Measurements from ENCODE around the gene ELAC2. TPM values are rescaled to one million over a fixed set of nuclear protein-coding genes. Genes with fewer than 3 reads are reported as not detected.

ELAC2 gene
- total RNA-seq, 2 donors from 2014 or later = 65.5 to 146 TPM

GRCh38 chr17:13030459-13031300 lies 12.9 kb upstream of the ELAC2 start:
- peaks cover 0 to 3% of the 10 kb centered on the region in 2 donors for H3K4me1 Mint-ChIP-seq (ENCODE audit: low read depth in 2 of 2)
- no peak overlapping the region for H3K4me3 Mint-ChIP-seq
- ATAC-seq = peak in 1 of 2 donors; percentile 62
- no peaks in the 10 kb centered on the region for H3K36me3 Mint-ChIP-seq
- peak; percentile 64 for DNase-seq (ENCODE audit: low spot score)
- H3K27ac Mint-ChIP-seq = no peak overlapping the region
- peaks cover 10 to 15% of the 10 kb centered on the region in 2 donors for H3K27me3 Mint-ChIP-seq
- no peaks in the 10 kb centered on the region for H3K9me3 Mint-ChIP-seq

DNA sequence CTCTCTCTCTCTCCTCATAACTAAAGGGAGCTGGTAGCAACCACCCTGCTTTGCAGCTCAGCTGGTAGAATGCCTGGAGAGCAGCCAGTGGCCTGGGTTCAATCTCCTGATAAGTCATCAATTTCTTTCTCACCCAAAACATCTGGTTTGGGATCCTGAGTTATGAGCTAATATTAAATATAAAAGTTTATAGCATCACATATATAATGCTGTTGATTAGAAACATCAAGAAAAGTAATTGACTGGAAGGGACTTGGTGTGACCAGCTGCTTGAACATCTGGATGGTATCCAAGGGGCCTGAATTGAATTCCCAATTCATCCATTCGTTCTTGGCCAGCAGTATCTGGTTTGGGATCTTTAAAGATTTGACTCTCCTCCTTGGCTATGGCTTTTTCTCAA lies 12.2 kb upstream of the ELAC2 start:
- no peaks in the 10 kb centered on the region for H3K9me3 Mint-ChIP-seq
- no peak overlapping the region for H3K27ac Mint-ChIP-seq
- peaks cover 12 to 18% of the 10 kb centered on the region in 2 donors for H3K27me3 Mint-ChIP-seq
- H3K36me3 Mint-ChIP-seq = no peaks in the 10 kb centered on the region
- H3K4me3 Mint-ChIP-seq = no peak overlapping the region
- H3K4me1 Mint-ChIP-seq (ENCODE audit: low read depth in 2 of 2) = peaks cover under 1 to 3% of the 10 kb centered on the region in 2 donors
- DNase-seq (ENCODE audit: low spot score) (no peak), ATAC-seq (no peak)

- no peak for DNase-seq (ENCODE audit: low spot score)
- Mint-ChIP-seq H3K36me3 (no peaks in the 10 kb centered on the region), H3K27ac (no peak overlapping the region), H3K4me3 (no peak overlapping the region), H3K4me1 (ENCODE audit: low read depth in 2 of 2) (peaks cover 8 to 10% of the 10 kb centered on the region in 2 donors), H3K9me3 (no peaks in the 10 kb centered on the region), H3K27me3 (peaks cover 13 to 23% of the 10 kb centered on the region in 2 donors)
- no peak for ATAC-seq
Observed at GRCh38 chr17:13029340-13029739, 11.5 kb upstream of the ELAC2 start.

- Mint-ChIP-seq H3K27ac (no peak overlapping the region), H3K4me1 (ENCODE audit: low read depth in 2 of 2) (peaks cover 11% of the 10 kb centered on the region in 2 donors), H3K4me3 (no peak overlapping the region), H3K9me3 (no peaks in the 10 kb centered on the region), H3K36me3 (no peaks in the 10 kb centered on the region), H3K27me3 (peaks cover 13 to 23% of the 10 kb centered on the region in 2 donors)
- no peak for DNase-seq (ENCODE audit: low spot score)
- no peak for ATAC-seq
Observed at GRCh38 chr17:13027246-13027645, 9.4 kb upstream of the ELAC2 start.

GRCh38 chr17:13025687-13026086 lies 7.9 kb upstream of the ELAC2 start:
- DNase-seq (ENCODE audit: low spot score) (no peak), ATAC-seq (no peak)
- Mint-ChIP-seq H3K36me3 (no peaks in the 10 kb centered on the region), H3K27ac (no peak overlapping the region), H3K4me1 (ENCODE audit: low read depth in 2 of 2) (peaks cover 8 to 11% of the 10 kb centered on the region in 2 donors), H3K27me3 (peaks cover 13 to 23% of the 10 kb centered on the region in 2 donors), H3K9me3 (no peaks in the 10 kb centered on the region), H3K4me3 (no peak overlapping the region)

DNA sequence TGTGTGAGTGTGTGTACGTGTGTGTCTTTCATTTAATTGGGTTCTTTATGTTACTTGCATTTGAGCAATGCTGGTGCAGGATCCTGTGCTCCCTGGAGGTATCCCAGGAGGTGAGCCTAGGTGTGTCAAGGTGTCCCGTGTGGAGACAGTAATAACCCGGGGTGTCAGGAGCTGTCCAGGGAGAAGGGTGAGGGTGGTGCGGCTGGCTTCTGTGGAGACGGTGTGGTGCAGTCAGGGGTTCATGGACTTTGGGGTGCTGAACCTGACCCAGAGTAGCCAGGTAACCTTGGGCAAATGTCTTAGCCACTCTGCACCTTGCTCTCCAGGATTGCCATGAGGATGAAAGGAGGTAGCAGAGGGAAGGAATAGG lies 7.4 kb upstream of the ELAC2 start:
- Mint-ChIP-seq H3K36me3 (no peaks in the 10 kb centered on the region), H3K27ac (no peak overlapping the region), H3K27me3 (peaks cover 13 to 23% of the 10 kb centered on the region in 2 donors), H3K9me3 (no peaks in the 10 kb centered on the region), H3K4me3 (no peak overlapping the region), H3K4me1 (ENCODE audit: low read depth in 2 of 2) (peaks cover 8 to 11% of the 10 kb centered on the region in 2 donors)
- no peak for ATAC-seq
- no peak for DNase-seq (ENCODE audit: low spot score)

DNA sequence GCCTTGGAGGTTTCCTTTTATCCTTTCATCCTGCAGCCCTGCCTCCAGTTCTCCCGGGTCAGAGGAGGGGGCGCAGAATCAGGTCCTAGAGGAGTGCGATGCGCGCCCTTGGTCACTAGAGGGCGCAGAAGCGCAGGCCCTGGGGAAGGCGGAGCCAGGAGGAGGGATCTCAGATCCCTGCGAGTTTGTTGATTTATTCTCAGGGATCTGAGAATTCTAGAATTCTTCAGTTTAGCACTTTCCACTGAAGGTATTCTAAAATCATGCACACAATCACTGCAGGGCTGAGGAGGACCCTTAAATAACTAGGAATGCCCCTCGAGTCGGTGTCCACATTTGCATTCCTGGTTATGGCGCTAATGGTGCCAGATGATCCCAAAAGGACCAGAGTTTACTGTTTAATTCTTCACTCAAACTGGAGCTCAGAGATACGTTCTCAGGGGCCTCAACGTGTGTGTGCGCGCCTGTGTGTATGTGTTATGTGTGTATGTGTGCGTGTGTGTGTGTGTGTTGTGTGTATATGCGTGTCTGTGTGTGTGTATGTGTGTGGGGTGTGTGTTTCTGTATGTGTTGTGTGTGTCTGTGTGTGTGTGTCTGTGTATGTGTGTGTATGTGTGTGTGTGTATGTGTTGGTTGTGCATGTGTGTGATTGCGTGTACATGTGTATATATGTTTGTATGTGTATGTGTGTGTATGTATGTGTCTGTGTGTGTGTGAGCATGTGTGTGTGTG lies 6.9 kb upstream of the ELAC2 start:
- peaks cover 8 to 11% of the 10 kb centered on the region in 2 donors for H3K4me1 Mint-ChIP-seq (ENCODE audit: low read depth in 2 of 2)
- no peaks in the 10 kb centered on the region for H3K9me3 Mint-ChIP-seq
- no peaks in the 10 kb centered on the region for H3K36me3 Mint-ChIP-seq
- ATAC-seq (peak; percentile 85 to 91), DNase-seq (ENCODE audit: low spot score) (peak; percentile 73)
- H3K4me3 Mint-ChIP-seq = no peak overlapping the region
- H3K27ac Mint-ChIP-seq = no peak overlapping the region
- H3K27me3 Mint-ChIP-seq = peaks cover 13 to 23% of the 10 kb centered on the region in 2 donors

GRCh38 chr17:13024016-13024415 lies 6.2 kb upstream of the ELAC2 start:
- Mint-ChIP-seq H3K36me3 (no peaks in the 10 kb centered on the region), H3K27ac (no peak overlapping the region), H3K4me1 (ENCODE audit: low read depth in 2 of 2) (peaks cover 8 to 11% of the 10 kb centered on the region in 2 donors), H3K27me3 (peaks cover 13 to 23% of the 10 kb centered on the region in 2 donors), H3K4me3 (no peak overlapping the region), H3K9me3 (no peaks in the 10 kb centered on the region)
- DNase-seq (ENCODE audit: low spot score) (no peak), ATAC-seq (no peak)

GRCh38 chr17:13016881-13017654 lies 759 bp downstream of the ELAC2 start:
- Mint-ChIP-seq H3K4me1 (ENCODE audit: low read depth in 2 of 2) (peaks cover 17 to 23% of the 10 kb centered on the region in 2 donors), H3K27ac (peak overlapping the region; percentile 96 to 98), H3K4me3 (peak overlapping the region; percentile 99), H3K36me3 (peaks cover 18% of the 10 kb centered on the region), H3K27me3 (no peaks in the 10 kb centered on the region), H3K9me3 (no peaks in the 10 kb centered on the region)
- DNase-seq (ENCODE audit: low spot score) (no peak), ATAC-seq (peak; percentile 2 to 42)

- H3K4me1 Mint-ChIP-seq (ENCODE audit: low read depth in 2 of 2) = peaks cover 24 to 27% of the 10 kb centered on the region in 2 donors
- H3K36me3 Mint-ChIP-seq = peaks cover 31% of the 10 kb centered on the region
- ATAC-seq (no peak), DNase-seq (ENCODE audit: low spot score) (no peak)
- no peaks in the 10 kb centered on the region for H3K27me3 Mint-ChIP-seq
- H3K4me3 Mint-ChIP-seq = peak overlapping the region; percentile 15
- H3K9me3 Mint-ChIP-seq = no peaks in the 10 kb centered on the region
- no peak overlapping the region for H3K27ac Mint-ChIP-seq
Observed at GRCh38 chr17:13014801-13015200, 3.0 kb downstream of the ELAC2 start.

GRCh38 chr17:13010959-13011358 lies 6.9 kb downstream of the ELAC2 start:
- Mint-ChIP-seq H3K4me3 (no peak overlapping the region), H3K9me3 (no peaks in the 10 kb centered on the region), H3K4me1 (ENCODE audit: low read depth in 2 of 2) (peaks cover 13 to 16% of the 10 kb centered on the region in 2 donors), H3K36me3 (peaks cover 36% of the 10 kb centered on the region), H3K27me3 (no peaks in the 10 kb centered on the region), H3K27ac (no peak overlapping the region)
- ATAC-seq (no peak), DNase-seq (ENCODE audit: low spot score) (no peak)

DNA sequence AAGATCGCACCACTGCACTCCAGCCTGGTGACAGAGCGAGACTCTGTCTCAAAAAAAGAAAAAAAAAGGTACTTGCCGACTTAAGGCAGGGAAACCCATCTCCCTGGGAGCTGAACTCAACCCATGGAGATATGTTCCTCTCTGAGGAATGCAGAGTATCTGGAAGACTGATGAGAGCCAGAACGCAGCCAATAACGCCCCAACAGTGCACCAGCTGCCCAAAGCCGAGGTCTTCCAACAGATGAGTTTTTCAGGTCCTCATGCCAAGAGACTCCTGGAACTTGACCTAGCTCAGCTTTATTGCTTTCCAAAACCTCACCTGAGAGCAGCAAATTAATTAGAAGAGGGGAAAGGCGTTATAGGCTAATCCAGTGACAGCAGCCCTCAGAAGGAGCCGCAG lies 9.4 kb downstream of the ELAC2 start:
- DNase-seq (ENCODE audit: low spot score) = no peak
- no peak for ATAC-seq
- H3K27me3 Mint-ChIP-seq = no peaks in the 10 kb centered on the region
- peaks cover 7 to 10% of the 10 kb centered on the region in 2 donors for H3K4me1 Mint-ChIP-seq (ENCODE audit: low read depth in 2 of 2)
- H3K27ac Mint-ChIP-seq = no peak overlapping the region
- H3K4me3 Mint-ChIP-seq = no peak overlapping the region
- no peaks in the 10 kb centered on the region for H3K9me3 Mint-ChIP-seq
- peaks cover 29% of the 10 kb centered on the region for H3K36me3 Mint-ChIP-seq

- Mint-ChIP-seq H3K4me3 (no peak overlapping the region), H3K9me3 (no peaks in the 10 kb centered on the region), H3K36me3 (peaks cover 17% of the 10 kb centered on the region), H3K27me3 (no peaks in the 10 kb centered on the region), H3K4me1 (ENCODE audit: low read depth in 2 of 2) (peaks cover 0 to 5% of the 10 kb centered on the region in 2 donors), H3K27ac (no peak overlapping the region)
- ATAC-seq (no peak), DNase-seq (ENCODE audit: low spot score) (no peak)
Observed at GRCh38 chr17:13005530-13005929, 12.3 kb downstream of the ELAC2 start.

Data from natural killer cell treated with Interleukin-12 subunit alpha and Interleukin-12 subunit beta and Interleukin-15 and Interleukin-18, amount 100 ng/mL, for 72 hours (primary cell).